ENCODE measurements around the gene TYK2.

The TYK2 gene

GRCh38 chr19:10332965-10333757 lies 47.2 kb downstream of the TYK2 start, which contains the start of gene RAVER1:
Gene RAVER1, minus strand, starts transcription at chr19:10333529. Its CDS starts 22 bp downstream, at chr19:10333507.
- peak; percentile 88 to 94 for DNase-seq

GRCh38 chr19:10332158-10332964 lies 48.0 kb downstream of the TYK2 start:
- DNase-seq = peak in 1 of 2 experiments; percentile 73

GRCh38 chr19:10329555-10329954 lies 50.8 kb downstream of the TYK2 start:
- DNase-seq = no peak

GRCh38 chr19:10328558-10329429 lies 51.6 kb downstream of the TYK2 start:
- DNase-seq = no peak

- no peak for DNase-seq
Observed at GRCh38 chr19:10327793-10328192, 52.6 kb downstream of the TYK2 start.

- DNase-seq = no peak
Observed at GRCh38 chr19:10325732-10326131, 54.6 kb downstream of the TYK2 start.

- DNase-seq = no peak
Observed at GRCh38 chr19:10321874-10322835, 58.2 kb downstream of the TYK2 start.

- DNase-seq = no peak
Observed at GRCh38 chr19:10321417-10321797, 59.0 kb downstream of the TYK2 start.

GRCh38 chr19:10320602-10321416 lies 59.6 kb downstream of the TYK2 start:
- no peak for DNase-seq

GRCh38 chr19:10318807-10319682 lies 61.3 kb downstream of the TYK2 start:
- DNase-seq = no peak

GRCh38 chr19:10317857-10318462 lies 62.4 kb downstream of the TYK2 start:
- no peak for DNase-seq

- DNase-seq = no peak
Observed at GRCh38 chr19:10317045-10317856, 63.1 kb downstream of the TYK2 start.

GRCh38 chr19:10316229-10317044 lies 63.9 kb downstream of the TYK2 start:
- DNase-seq = no peak

- peak; percentile 51 to 57 for DNase-seq
Observed at GRCh38 chr19:10315335-10316214, 64.8 kb downstream of the TYK2 start, which contains the start of gene FDX2. Gene FDX2, minus strand, starts transcription at chr19:10316015. Its CDS starts 19 bp downstream, at chr19:10315996.

GRCh38 chr19:10309423-10309822 lies 70.9 kb downstream of the TYK2 start, which contains the start of gene ZGLP1:
Gene ZGLP1, minus strand, starts transcription at chr19:10309815.
- DNase-seq = no peak

GRCh38 chr19:10306327-10306726 lies 74.0 kb downstream of the TYK2 start:
- DNase-seq = no peak
